ENCODE data around the gene CGNL1. TPM values are rescaled to one million over a fixed set of nuclear protein-coding genes. Genes with fewer than 3 reads are reported as not detected.

The CGNL1 gene
- total RNA-seq, 6 donors from 2014 or later = 40.1 to 81.8 (median 63.0) TPM

DNA sequence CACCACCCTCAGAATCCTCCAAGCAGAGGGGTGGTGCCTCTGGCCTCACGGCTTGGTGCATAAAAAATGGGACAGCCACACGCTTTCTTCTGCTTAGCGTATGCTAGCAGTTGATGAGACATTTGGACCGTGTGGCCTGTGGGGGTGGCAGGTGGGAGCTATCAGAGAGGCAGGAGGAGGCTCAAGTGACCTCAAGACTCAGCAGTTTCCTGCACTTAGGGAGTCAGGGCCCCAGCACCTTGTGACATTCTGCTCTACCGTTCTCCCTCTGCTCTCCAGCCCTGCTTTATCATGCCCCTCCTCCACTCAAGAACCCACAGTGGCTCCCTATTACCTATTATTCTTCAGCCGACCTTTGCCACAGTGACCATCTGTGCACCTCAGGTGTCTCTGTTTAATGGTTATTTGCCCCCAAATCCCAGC, 41.0 kb upstream of the CGNL1 start:
- DNase-seq = no peak
- Histone ChIP-seq H3K9me3 (no peaks in the 10 kb centered on the region), H3K4me1 (peaks cover 9 to 18% (median 13%) of the 10 kb centered on the region in 4 donors), H3K27me3 (no peaks in the 10 kb centered on the region), H3K36me3 (no peaks in the 10 kb centered on the region), H3K4me3 (no peak overlapping the region), H3K27ac (no peak overlapping the region)
- WGBS, 2 donors = 74 to 84% methylated on average over 6 of the region's 6 CpGs
- ATAC-seq (ENCODE audit: low FRiP score in 2 of 2) = no peak
- TF ChIP-seq, protein P1, sequence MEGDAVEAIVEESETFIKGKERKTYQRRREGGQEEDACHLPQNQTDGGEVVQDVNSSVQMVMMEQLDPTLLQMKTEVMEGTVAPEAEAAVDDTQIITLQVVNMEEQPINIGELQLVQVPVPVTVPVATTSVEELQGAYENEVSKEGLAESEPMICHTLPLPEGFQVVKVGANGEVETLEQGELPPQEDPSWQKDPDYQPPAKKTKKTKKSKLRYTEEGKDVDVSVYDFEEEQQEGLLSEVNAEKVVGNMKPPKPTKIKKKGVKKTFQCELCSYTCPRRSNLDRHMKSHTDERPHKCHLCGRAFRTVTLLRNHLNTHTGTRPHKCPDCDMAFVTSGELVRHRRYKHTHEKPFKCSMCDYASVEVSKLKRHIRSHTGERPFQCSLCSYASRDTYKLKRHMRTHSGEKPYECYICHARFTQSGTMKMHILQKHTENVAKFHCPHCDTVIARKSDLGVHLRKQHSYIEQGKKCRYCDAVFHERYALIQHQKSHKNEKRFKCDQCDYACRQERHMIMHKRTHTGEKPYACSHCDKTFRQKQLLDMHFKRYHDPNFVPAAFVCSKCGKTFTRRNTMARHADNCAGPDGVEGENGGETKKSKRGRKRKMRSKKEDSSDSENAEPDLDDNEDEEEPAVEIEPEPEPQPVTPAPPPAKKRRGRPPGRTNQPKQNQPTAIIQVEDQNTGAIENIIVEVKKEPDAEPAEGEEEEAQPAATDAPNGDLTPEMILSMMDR (IDR thresholded peaks at IDR 0.05) = no peak
- TF ChIP-seq EP300 (IDR thresholded peaks at IDR 0.05) (no peak), POLR2AphosphoS5 (IDR thresholded peaks at IDR 0.05) (no peak), POLR2A (IDR thresholded peaks at IDR 0.05) (no peak)

GRCh38 chr15:57335719-57336118, 40.6 kb upstream of the CGNL1 start:
- WGBS, 2 donors = 68 to 70% methylated on average over 7 of the region's 7 CpGs
- H3K4me1 ChIP-seq = peaks cover 9 to 22% (median 13%) of the 10 kb centered on the region in 4 donors
- H3K27me3 ChIP-seq = no peaks in the 10 kb centered on the region
- DNase-seq = no peak
- TF ChIP-seq POLR2A (IDR thresholded peaks at IDR 0.05) (no peak), POLR2AphosphoS5 (IDR thresholded peaks at IDR 0.05) (no peak), EP300 (IDR thresholded peaks at IDR 0.05) (no peak)
- TF ChIP-seq, protein P1 (IDR thresholded peaks at IDR 0.05) = no peak
- no peak for ATAC-seq (ENCODE audit: low FRiP score in 2 of 2)
- H3K4me3 ChIP-seq = no peak overlapping the region
- no peaks in the 10 kb centered on the region for H3K36me3 ChIP-seq
- no peaks in the 10 kb centered on the region for H3K9me3 ChIP-seq
- no peak overlapping the region for H3K27ac ChIP-seq

DNA sequence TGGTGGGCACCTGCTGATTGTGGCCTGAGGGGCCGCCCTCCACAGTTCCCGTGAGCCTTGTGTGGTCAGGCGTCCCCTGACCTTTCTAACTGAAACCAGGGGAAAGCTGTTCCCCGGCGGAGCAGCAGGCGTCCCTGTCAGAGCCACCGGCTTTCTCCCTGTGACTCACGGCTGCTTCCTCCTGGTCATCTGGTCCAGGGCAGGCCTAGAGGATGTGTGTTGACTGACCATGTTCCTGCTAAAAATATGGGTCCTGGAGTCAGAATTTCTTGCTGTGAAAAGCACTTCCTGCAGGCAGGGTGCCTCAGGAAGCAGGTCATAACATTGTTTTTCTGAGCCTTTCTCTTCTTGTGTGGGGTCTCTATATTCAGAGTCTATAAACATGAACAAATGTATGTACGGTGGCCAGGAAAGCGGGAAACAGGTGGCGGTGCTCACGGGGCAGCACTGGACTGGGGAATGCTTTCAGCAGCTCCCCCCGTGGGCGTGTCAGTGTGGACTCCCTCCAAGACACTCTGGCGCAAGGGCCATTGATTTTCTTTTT, 38.4 kb upstream of the CGNL1 start:
- Histone ChIP-seq H3K4me3 (no peak overlapping the region), H3K27me3 (no peaks in the 10 kb centered on the region), H3K4me1 (peaks cover 9 to 24% (median 13%) of the 10 kb centered on the region in 4 donors), H3K27ac (peak overlapping the region in 3 of 4 donors; percentile 53 to 61 (median 56)), H3K9me3 (no peaks in the 10 kb centered on the region), H3K36me3 (no peaks in the 10 kb centered on the region)
- ATAC-seq (ENCODE audit: low FRiP score in 2 of 2) (peak in 1 of 2 donors; percentile 11), DNase-seq (peak in 1 of 2 donors; percentile 44)
- TF ChIP-seq EP300 (IDR thresholded peaks at IDR 0.05) (no peak), POLR2A (IDR thresholded peaks at IDR 0.05) (no peak), POLR2AphosphoS5 (IDR thresholded peaks at IDR 0.05) (peak in 1 of 2 donors; percentile 7)
- TF ChIP-seq, protein P1 (IDR thresholded peaks at IDR 0.05) = peak in 3 of 6 experiments; percentile 23 to 39 (median 29)
- 37 to 54% methylated on average over 15 of the region's 15 CpGs for WGBS, 2 donors

DNA sequence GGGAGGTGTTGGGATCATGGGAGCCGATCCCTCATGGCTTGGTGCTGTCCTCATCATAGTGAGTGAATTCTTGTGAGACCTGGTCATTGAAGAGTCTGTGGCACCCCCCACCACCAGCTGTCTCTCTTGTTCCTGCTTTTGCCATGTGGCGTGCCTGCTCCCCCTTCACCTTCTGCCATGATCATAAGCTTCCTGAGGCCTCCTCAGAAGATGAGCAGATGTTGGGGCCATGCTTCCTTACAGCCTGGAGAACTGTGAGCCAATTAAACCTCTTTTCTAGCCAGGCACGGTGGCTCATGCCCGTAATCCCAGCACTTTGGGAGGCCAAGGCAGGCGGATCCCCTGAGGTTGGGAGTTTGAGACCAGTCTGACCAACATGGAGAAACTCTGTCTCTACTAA, 37.0 kb upstream of the CGNL1 start:
- 88 to 89% methylated on average over 5 of the region's 5 CpGs for WGBS, 2 donors
- Histone ChIP-seq H3K4me3 (no peak overlapping the region), H3K4me1 (peaks cover 5 to 18% (median 10%) of the 10 kb centered on the region in 4 donors), H3K36me3 (no peaks in the 10 kb centered on the region), H3K27ac (no peak overlapping the region), H3K27me3 (no peaks in the 10 kb centered on the region), H3K9me3 (no peaks in the 10 kb centered on the region)
- TF ChIP-seq EP300 (IDR thresholded peaks at IDR 0.05) (no peak), POLR2A (IDR thresholded peaks at IDR 0.05) (no peak), POLR2AphosphoS5 (IDR thresholded peaks at IDR 0.05) (no peak)
- TF ChIP-seq, protein P1 (IDR thresholded peaks at IDR 0.05) = no peak
- no peak for DNase-seq
- no peak for ATAC-seq (ENCODE audit: low FRiP score in 2 of 2)

Measured in upper lobe of left lung (tissue), 6 donors.